DOHH2 (cell line): ENCODE results near the gene KCNQ1OT1.

Experiments
- CTCF ChIP-seq: fragments of 200-600 bp; sonication (generic); IDR thresholded peaks from one replicate; pipeline ENCODE4 v1.5.1; 2014; ENCODE audit warnings: antibody characterized with exemption, mild to moderate bottlenecking, low read depth, low read length; ENCODE audit not compliant: poor library complexity, severe bottlenecking
- EZH2phosphoT487 ChIP-seq: fragments of 200-600 bp; sonication (generic); IDR thresholded peaks from 2 replicates; pipeline ENCODE4 v1.6.1; 2017; ENCODE audit warnings: borderline replicate concordance, mild to moderate bottlenecking, antibody characterized with exemption, low read length, moderate library complexity, mixed read lengths

GRCh38 chr11:2562890-2563212, 136.9 kb downstream of the KCNQ1OT1 start:
- TF ChIP-seq CTCF: no peak
- TF ChIP-seq EZH2phosphoT487: no peak
